Measurements from ENCODE around the gene LRP1B.
"Not testable (repeated sequence)": the region's sequence is repeated elsewhere in the genome, so short reads cannot be mapped to it uniquely, and the experiment has no call there.

The LRP1B gene

DNA sequence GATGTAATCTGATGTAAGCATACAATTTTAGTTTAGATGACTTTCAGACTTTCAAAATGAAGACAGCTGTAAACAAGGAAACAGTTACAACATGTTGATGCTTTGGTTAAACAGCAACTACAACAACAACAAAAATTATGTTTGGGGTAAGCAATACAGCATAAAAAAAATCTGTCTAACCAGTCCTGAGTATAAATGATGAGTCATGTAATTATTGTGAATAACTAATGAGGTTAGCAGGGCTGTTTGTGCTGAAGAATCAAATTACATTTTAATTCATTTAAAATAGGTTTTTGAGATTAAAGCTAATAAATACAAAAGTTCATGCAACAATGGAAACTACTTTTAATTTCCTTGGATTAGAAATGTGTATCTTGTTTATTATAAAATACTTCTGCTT, 266.9 kb downstream of the LRP1B start:
- no peak for DNase-seq

DNA sequence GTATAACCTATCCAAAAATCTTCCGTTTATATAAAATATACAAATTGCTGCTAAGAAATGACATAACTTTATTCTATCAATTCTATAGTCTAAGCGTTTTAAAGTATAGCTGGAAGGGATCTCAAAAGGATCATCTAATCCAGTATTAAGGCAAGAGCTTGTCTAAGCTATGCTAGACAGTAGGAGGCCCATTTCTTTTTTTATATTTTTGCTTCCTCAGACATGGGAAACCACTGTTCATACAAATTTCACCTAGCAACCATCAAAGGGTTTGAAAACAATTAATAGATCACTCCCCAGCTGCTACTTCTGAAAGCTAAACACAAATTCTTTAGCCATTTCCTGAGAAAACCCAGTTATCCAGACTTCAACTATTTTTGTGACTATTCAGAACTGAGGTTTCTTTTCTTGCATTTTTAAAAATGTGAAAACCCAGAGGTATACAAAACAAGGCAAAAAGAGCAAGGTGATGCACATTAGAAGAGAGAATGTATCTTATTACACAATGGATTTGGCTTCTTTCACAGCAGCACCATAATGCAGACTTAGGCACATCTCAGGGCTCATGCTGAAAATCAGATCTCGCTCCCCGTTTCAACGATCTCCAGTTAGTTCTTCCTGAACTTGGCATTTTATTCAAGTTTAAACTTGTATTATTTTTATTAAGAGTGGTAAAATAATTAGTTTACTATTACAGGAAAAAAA, 274.4 kb downstream of the LRP1B start:
- no peak for DNase-seq

DNA sequence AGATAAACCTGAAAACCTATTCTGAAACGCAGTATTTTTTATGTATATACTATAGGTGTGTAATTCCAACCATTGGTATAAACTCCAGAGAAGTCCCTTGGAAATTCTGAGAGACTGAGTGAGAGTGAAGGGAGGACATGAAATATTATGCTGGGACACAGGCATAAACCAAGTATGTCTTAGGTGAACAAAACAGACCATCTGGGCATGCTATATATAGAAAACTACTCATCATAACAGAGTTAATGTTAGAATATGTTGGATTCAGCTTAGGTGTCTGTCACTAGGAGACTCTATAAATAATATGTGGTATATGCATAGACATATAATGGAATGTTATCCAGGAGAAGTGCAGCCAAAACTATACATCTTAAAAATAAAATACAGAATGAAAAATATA, 282.6 kb downstream of the LRP1B start:
- DNase-seq: no peak

DNA sequence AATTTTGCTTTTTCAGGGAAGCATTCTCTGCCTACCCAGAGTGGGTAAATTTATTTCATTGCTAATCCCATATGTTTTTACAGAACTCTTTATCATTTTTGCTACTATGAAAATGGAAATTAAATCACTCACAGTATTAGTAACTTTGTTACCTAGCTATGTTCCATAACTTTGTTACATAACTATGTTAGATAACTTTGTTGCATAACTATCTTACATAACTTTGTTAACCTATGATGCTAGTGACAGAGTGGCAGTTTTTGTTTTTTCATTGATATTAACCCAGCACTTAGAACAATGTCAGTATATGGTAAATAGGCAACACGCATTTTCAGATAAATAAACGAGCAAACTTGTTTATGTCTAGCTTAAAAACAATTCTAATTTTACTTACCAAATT, 286.6 kb downstream of the LRP1B start:
- DNase-seq: no peak

DNA sequence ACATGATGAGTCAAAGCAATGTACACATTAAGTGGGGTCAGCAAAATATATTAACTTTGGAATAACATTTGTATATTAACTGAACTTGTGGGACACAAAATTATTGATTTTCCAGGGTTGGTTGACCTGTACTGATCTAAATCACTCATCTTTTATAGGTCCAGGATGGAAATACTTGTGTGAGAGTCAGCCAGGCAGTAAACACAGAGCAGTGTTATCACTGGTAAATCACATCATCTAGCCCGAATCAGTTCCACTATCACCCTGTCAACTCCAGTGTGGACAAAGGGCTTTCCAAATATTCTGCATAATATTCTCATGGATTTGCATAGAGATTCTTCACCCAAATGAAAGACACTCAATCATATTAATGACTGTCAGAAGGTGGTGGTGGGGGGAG, 295.7 kb downstream of the LRP1B start:
- DNase-seq: no peak

DNA sequence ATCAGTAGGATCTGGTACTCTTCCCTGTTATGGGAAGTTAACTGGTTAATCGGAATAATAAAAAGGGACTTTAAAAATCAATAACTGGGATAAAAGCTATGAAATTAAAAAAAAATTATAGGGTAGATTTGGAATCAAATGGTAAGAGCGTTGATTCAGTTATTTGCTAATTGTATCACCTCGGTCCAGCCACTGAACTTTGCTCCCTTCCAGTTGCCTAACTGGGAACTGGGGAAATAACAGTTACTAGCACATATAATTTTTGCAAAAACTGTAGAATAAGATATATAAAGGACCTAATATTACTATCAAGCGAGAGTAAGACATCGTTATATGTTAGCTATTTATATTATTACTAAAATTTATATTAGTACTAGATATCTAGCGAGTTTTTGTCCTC, 302.1 kb downstream of the LRP1B start:
- no peak for DNase-seq

DNA sequence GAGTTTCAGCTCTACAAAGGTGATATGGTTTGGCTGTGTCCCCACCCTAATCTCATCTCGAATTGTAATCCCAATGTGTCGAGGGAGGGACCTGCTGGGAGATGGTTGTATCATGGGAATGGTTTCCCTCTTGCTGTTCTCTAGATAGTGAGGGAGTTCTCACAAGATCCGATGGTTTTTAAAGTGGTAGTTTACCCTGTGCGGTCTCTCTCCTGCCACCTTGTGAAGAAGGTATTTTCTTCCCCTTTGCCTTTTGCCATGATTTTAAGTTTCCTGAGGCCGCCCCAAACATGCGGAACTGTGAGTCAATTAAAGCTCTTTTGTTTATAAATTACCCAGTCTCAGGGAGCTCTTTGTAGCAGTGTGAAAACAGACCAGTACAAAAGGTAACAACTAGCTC, 306.0 kb downstream of the LRP1B start:
- no peak for DNase-seq

DNA sequence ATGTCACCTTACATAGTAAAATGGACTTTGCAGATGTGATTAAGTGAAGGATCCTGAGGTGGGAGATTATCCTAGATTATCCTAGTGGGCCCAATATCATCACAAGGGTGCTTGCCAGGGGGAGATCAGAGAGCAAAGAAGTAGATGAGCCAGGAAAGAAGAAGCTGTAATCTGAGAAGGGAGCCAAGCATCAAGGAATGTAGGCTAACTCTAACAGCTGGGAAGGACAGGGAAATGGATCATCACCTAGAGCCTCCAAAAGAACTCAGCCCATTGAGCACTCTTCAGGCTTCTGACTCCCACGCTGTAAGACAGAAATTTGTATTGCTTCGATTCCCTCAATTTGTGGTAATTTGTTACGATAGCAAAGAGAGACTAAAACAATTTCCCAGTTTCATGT, 309.9 kb downstream of the LRP1B start:
- no peak for DNase-seq

DNA sequence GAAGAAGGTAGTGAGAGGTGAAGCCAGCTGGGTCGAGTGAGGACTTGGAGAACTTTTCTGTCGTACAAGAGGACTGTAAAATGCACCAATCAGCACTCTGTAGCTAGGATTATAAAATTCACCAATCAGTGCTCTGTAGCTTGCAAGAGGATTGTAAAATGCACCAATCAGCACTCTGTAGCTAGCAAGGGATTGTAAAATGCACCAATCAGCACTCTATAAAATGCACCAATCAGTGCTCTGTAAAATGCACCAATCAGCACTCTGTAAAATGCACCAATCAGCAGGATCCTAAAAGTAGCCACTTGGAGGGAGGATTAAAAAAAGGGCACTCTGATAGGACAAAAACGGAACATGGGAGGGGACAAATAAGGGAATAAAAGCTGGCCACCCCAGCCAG, 315.5 kb downstream of the LRP1B start:
- DNase-seq: not testable (repeated sequence)

DNA sequence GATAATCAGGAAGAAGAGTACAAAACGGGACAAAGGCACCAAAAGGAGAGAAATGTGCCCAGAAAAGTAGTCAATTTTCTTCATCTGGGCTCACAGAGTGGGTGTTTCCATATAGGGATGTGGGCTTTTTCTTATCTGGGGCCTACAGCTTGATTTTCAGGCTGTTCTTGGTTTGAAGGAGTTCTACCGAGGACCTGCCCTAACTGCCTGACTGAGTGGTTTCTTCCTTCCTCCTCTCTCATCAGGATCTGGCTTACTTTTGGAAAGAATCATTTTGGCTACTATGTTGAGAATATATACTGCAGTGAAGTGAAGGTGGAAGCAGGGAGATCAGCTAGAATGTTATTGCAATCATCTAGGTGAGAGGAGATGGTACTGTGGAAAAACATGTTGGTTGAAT, 316.7 kb downstream of the LRP1B start:
- no peak for DNase-seq

DNA sequence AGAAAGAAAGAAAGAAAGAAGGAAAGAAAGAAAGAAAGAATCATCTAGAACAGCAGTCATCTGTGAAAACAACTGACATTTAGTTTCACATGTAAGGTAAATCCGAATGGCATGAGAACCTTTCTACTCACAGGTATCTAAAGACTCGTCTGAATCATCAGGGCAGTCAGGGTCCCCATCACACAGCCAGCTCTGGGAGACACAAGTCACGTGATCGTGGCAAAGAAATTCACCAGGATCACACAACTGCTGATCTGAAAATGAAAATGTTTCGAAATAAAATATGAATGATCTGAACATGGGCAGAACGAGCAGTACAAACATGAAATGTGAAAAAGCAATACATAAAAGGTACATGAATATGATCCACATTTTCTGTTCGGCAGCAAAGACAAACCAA, 320.7 kb downstream of the LRP1B start:
- no peak for DNase-seq

DNA sequence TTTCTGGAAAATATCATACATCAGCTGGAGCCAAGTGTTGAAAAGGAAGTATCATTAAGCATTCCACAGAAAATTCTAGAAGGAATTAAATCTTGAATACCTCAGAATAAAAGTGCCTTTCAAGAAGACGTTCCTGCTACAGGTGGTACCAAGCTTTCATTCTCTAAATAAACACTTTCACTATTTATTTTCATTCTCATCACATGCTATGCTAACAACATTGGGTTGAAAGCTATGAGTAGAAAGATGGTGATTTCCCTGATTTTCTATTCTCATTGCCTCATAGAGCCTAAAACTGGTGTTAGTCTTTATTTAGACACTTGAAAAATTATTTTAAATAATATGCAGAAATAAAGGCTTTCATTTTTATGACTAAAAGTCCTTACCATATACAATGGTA, 324.7 kb downstream of the LRP1B start:
- DNase-seq: no peak

DNA sequence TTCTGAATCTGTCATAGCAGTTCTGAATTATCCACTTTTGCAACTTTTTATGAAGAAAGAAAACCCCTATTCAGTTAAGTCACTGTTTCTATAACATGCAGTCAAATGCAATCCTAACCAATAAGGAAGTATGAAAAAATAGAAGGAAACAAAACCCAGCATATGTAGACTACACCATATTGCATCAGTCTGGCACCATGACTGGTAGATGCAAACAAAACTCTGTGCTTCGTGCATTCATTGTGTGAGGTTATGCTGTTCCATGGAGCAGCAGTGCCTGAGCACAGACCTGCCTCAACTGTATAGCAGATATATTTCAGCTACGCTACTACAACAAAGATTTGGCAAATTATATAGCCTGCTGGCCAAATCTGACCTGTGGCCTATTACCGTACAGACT, 325.5 kb downstream of the LRP1B start:
- no peak for DNase-seq

DNA sequence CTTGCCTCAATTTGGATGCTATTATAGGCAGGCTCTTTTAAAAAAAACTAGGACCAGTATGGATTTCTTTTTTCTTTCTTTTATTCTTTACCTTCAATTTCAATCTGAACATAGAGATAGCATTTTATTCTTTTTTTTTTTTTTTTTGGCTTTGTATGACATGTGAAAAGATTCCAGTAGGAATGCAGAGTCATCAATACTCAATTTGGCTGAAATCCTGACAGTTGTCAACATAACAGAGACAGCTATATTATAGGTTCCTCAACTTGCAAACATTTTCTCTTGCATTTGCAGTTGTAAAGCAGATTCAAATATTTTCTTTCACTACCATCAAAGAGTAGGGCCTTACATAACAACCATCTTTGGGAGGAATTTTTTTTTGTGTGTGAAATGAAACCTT, 334.4 kb downstream of the LRP1B start:
- no peak for DNase-seq

DNA sequence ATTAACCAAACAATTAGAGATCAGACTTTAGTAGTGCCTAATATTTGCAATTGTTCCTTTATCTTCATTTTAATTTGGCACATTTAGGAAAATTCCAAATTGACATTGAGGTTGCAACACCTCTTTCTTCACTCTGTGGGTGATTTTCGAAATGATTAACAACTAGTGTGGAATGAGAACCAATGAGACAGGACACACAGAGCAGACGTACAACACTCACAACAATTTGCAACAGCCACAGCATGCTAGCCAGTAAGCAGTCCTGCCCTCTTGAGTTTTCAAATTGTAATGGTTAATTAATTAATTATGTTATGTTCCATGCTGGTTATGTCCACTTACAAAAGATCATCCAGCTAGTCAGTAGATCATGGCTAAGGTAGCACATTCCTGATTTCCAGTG, 339.3 kb downstream of the LRP1B start:
- DNase-seq: no peak

DNA sequence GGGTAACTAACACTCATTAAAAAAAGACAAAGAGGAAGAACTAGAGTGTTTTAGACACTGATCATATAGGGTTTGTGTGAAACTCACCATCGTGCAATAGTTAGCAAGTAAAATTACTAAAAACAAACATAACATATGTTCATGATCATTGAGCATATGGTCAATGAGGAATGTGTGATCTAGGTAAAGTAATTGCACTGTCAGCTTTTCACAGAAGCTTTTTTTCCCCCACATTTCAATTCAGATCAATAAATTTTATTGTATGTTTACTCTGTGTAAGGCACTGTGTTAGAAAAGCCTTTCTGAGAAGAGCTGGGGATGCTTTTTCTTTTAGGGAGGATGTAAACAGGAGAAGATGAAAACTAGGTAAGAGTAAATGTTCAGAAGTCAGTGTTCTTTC, 348.2 kb downstream of the LRP1B start:
- DNase-seq: no peak

DNA sequence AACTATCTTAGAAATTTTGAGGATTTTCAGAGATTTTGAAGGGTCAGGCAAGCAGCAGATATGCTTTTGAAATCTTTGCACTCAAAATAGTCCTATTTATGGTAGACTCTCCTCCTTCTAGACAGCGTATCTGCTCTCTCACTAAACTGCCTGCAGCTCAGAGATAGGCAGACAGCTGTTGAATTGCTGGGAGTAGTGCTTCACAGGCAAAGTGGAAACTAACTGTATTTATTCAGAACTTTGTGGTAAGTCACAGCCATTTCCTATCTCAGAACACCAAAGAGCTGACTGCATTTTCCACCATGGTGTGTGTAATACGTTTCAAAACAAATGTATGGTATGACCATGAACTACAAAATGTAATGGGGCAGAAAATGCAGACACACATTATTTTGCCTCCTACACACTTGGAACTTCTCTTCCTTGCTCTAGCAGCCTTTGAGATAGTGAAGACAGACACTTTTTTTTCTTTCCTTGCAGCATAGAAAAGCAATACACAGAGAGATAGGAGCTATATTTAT, 352.4 kb downstream of the LRP1B start:
- DNase-seq: no peak

DNA sequence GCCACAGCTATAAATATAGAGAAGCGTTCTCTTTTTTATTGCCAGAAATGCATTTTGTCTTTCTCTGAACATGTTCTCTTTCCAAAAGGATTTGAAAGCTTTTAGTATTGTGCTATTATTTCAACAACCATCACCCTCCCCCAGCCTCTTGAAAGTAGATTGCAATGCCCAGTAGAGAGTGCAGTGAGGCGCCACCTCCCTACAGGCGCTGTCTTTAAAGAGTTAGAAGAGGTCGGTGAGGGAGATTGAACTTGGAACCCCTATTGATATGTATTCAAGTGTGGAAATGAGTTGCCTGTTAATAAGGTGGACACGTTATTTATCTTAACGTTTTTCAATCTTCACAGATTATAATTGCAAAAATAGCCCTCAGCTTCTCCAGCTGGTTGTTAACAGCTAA, 360.3 kb downstream of the LRP1B start:
- no peak for DNase-seq

DNA sequence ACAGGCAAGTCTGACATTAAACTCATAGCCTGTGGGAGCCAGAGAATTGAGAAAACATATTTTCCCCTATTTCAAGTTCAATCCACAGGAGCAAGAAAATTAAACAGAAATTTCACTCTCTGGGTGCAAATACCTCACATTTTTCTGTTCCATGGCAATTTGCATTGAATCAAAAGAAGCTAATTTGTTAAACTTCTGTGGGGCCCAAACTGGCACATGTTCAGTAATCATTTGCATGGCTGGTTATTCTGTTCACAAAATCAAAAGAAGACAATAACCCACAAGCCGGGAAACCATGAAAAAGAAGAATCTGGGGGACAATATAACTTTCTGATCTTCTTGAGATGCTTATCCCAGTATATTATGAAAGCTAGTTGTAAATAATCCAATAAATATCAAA, 363.1 kb downstream of the LRP1B start:
- no peak for DNase-seq

DNA sequence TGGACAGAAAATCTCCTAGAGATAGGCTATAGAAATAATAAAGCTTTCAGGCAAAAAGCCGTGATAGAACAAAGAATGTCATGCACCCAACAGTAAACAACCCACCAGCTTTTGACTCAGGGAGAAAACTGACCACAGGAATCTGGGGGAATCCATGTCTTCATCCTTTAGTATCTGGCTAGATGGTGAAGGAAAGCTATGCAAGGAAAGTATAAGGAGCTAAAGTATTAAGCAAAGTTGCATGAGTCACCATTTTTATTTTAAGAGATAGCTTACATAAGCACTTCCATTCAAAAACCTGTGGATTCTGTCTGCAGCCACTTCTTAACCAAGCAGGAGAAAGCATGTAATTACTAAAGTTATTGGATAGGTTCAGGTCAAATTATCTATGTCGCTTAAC, 363.8 kb downstream of the LRP1B start:
- DNase-seq: no peak

DNA sequence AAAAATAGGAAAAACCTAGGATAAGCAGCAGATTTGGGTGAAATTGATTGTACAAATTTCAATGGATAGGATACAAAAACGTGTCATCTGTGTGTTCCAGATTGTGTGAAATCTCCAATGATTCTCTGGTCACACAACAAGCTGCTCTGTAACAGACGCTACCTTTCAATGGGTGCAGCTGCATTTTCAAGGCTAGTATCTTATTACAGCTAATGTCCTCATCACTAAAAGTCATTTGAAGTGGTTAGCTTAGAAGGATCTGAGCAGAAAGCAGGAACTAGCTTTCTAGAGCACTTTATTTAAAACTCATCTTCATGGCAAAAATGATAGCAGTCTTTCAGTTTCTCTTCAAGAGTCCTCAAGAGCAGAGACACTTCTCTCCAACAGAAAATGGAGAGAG, 364.6 kb downstream of the LRP1B start:
- no peak for DNase-seq

DNA sequence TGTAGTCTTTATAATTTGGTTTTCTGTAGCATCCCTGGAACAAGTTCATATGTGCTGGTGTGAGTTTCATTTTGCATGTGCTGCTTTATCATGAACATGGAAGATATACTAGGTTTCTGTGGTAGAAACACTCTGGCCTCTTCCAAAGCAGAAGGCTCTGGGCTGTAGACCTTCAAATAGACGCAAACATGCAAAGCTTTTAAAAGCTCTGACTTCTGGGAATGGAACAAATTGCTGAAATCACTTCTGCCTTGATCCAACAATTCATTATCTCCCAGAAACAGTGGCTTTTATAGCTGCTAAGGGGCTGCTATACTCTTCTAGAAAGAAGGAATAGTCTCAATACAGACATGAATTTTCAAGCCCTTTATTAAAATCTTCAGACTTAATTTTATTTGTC, 382.2 kb downstream of the LRP1B start:
- no peak for DNase-seq

DNA sequence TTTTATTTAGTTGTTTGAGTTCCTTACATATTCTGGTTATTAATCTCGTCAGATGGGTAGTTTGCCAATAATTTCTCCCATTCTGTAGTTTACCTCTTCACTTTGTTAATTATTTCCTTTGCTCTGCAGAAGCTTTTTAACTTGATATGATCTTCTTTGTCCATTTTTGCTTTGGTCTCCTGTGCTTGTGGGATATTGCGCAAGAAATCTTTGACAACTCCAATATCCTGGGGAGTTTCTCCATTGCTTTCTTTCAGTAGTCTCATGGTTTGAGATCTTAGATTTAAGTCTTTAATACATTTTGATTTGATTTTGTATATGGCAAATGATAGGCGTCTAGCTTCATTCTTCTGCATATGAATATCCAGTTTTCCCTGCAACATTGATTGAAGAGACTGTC, 389.2 kb downstream of the LRP1B start:
- no peak for DNase-seq

DNA sequence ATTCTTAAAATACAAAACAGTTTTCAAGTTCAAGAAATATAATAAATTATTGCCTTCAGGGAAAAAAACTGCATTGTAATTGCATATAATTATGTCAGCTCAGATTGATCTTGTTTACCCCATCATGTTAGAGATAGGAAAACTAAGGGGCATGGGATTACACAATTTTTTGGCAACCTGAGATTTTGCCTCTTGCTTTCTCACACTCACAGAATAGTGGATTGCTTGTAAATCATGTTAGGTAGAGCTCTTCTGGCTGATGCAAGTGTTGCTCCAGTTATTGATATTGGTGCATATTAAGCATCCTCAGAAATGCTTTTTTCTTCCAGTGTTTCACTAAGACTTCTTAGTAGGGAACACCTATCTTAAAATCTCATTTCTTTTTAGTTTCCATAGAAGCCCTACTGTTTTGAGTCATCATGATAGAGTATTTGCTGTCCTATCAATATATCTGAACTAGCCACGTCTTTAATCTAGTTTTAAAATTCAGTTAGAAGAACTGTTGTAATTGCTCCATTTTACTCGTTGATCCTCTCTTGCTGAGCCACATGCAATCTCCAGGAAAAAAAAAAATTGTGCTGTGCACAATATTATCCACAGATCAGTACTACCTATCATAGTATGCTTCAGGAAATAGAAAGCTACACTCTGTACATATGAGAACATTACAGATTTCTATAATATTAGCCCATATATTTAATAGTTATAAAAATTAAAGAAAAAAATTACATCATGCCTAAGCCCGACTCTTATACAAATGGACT, 393.1 kb downstream of the LRP1B start:
- no peak for DNase-seq

DNA sequence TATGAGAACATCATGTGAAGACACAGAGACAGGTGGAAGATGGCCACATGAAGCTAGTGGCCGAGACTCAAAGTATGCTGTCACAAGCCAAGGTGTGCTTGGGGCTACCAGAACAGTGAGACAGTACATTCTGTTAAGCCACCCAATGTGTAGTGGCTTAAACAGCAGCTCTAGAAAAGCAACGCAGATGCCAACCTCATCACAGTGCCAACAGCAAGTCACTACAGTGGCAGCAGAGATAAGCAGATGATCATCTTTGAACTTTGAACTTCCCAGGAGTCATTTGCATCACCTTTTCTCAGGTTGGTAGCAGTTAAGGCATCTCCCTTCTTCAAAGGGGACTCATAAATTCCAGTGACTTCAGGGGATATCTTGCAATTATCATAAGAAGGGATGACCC, 394.4 kb downstream of the LRP1B start:
- DNase-seq: no peak
